Measurements from ENCODE around the gene GPS2.
A peak's percentile ranks its signal among the peaks of the same experiment; 100 is the strongest.
"Not testable (repeated sequence)": the region's sequence is repeated elsewhere in the genome, so short reads cannot be mapped to it uniquely, and the experiment has no call there.

GPS2 gene

GRCh38 chr17:7336240-7337175, 21.3 kb upstream of the GPS2 start, which contains the start of gene ACAP1:
Gene ACAP1, plus strand, starts transcription at chr17:7336529. Its CDS starts 206 bp downstream, at chr17:7336735.
- DNase-seq, result peak; percentile 80

DNA sequence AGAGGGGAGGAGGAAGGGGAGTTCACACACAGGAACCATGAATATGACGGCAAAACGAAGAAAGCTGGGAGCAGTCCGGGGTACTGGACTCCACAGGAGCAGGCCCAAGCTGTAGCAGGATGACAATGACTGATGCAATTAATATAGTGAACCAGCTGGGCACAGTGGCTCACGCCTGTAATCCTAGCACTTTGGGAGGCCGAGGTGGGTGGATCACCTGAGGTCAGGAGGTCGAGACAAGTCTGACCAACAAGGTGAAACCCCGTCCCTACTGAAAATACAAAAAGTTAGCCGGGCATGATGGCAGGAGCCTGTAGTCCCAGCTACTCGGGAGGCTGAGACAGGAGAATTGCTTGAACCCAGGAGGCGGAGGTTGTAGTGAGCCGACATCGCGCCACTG, 20.6 kb upstream of the GPS2 start:
- not testable (repeated sequence) for DNase-seq

DNA sequence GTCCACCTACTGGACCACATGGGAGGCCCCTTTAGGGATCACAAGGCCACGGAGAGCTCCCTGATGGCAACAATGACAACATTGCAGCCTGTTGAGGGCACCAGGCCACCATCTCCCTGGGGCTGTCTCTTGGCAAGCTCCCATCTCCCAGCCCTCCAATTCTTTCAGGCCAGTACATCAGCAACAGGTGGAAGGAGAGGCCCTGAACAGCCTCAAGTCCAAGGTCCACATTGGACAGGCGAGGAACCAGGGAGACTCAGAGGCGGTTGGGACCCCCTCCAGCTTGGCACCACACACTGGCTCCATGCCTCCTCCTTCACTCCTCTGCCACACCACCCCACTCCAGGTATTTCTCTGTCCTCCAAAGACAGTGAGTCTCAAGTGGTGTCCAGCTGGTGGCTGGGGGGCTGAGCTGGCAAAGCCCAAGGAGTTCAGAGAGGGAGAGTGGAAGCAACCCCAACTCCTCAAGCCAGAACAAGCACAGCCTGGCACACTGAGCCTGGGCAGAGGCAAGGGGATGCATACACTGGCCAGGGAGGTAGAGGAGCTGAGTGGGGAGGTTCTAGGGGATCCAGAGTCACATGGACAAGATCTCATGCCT, 19.9 kb upstream of the GPS2 start:
- no peak for DNase-seq

- not testable (repeated sequence) for DNase-seq
Measured at GRCh38 chr17:7332600-7333069, 17.5 kb upstream of the GPS2 start.

GRCh38 chr17:7332111-7332510, 17.0 kb upstream of the GPS2 start:
- DNase-seq, result no peak

DNA sequence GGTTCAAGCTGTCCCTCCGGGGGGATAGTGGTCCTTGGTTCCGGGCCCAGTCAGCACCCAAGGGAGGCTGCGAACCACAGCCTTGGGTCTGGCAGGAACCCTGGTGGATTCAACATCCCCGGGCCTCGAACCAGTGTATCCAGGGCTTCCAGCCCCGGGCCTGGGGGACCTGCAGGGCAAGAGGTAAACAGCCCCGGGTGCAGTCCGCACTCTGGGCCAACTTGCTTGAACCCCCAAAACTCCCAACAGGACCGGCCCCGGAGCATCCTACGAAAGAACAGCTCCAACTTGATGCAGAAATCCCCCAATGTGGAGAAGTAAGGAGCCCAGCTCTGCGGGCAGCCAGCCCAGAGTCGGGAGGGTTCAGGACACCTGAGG, 15.5 kb upstream of the GPS2 start:
- no peak for DNase-seq

- peak; percentile 79 for DNase-seq
Measured at GRCh38 chr17:7329997-7330637, 15.0 kb upstream of the GPS2 start.

DNA sequence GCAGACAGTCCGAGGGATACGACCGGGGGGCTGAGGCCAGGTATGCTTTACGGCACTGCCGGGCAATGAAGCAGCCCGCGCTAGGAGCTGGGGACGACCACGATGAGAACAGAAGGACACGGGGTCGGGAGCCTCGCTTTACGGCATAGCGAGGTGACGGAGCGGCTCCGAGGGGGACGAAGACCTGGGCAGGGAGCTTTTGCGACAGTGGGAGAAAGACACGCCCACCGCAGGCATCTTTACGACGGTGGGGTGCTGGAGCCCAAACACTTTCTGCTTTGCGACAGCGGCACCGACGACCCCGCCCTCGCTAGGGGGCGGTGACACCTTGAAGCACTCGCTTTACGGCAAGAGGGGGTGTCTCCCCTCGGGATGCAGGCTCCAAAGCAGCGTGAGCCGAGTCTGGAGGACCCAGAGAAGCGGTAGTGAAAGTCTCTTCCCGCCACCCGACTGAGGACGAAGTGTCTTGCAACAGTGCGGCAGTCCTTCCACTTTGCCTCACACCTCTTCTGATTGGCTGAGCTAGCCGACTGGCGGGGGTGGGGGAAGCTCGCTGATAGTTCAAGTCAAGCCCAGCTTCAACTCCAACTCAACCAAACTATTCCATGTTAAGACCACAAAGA, 14.3 kb upstream of the GPS2 start:
- peak; percentile 96 for DNase-seq

- peak; percentile 41 for DNase-seq
Measured at GRCh38 chr17:7328840-7329373, 13.7 kb upstream of the GPS2 start, which contains the start of gene NEURL4. Gene NEURL4, minus strand, starts transcription at chr17:7329335. Its CDS starts 23 bp downstream, at chr17:7329312.

DNA sequence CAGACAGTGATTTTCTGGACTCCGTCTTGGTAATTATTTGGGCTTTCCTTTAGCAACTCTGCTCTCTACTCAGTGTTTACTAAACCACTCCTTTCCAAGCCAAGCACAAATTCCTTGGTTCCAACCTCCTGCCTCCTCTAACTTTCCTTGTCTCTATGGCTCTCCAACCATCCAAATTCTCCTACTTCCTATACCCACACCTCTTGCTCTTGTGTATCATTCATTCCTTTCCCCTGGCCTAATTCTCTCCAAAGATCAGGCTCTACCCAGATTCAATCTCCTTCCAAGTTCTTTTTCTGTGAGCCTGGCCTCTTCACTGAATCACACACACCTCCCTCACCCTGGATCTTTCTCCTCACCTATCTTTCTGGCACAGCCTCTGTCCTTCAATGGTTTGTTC, 12.8 kb upstream of the GPS2 start:
- DNase-seq, result no peak

DNA sequence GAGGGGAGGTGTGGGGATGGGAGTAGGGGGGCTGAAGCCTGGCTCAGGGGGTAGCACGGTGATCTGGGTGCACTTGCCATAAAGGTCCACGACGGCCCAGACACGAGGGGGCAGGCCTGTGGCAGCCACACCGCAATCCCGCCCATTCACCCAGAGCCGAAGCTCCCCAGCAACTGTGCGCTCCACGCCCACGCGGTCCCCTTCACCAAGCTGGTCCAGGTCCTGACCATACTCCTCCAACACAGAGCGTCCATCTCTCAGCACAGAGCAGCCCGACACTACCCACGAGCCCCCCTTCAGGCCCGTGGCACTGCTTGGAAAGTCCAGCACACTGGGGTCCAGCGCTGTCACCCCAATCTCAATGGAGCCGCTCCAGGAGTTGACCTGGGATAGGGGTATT, 12.3 kb upstream of the GPS2 start:
- DNase-seq, result no peak

- no peak for DNase-seq
Measured at GRCh38 chr17:7327056-7327455, 11.9 kb upstream of the GPS2 start.

GRCh38 chr17:7326186-7326585, 11.0 kb upstream of the GPS2 start:
- DNase-seq, result no peak

DNA sequence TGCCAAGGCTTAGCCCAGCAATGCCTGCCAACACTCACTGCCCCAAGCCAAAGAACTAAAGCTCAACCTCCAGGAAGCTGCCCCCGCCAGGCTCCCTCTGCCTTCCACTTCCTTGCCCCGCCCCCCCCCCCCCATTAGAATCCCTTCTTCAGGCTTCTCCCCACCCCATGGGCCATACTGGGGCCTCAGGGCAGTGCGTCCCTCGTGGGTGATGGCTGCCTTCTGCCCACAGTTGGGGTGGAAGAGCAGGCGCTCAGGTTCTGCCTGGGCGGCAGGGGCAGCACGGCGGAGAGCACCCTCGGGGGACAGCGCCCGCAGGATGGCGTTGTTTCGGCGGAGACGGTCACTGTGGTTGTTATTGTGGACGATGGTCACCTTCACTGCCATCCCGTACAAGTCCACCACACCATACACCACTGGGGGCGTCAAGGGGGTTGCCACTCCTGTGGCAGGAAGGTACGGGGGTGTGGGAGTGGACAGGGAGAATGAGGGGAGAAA, 9.9 kb upstream of the GPS2 start:
- DNase-seq, result no peak

- DNase-seq, result no peak
Measured at GRCh38 chr17:7324438-7324779, 9.2 kb upstream of the GPS2 start.

DNA sequence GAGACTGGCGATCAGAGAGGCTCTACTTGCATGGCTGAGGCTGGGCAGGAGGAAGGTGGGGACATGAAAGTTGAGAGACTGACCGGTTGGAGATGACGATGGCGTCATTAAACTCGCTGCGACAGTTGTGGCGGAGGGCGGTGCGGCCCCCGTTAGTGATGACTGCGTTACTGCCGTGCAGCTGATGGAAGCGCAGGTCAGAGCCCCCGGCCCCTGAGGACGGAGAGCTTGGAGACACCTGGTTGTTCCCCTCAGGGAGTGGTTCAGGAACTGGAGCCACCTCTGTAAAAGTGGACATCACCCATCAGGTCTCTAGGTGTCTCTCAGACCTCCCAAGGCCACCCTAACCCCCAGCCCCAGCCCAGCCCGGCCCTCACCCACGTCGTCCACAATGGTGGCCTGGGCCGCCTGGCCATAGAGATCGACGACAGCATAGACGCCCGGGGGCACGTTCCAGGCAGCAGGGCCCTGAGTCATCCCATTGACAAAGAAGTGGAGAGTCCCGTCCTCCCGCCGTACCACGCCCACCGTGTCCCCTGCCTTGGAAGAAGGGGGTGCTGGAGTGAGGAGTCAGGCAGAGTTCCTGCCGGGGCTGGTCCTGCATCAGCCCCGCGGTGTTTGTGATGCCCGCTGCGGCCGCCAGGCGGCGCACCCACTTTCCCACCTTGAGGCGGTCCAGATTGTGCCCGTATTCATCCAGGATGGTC, 8.7 kb upstream of the GPS2 start:
- DNase-seq, result peak; percentile 42

DNA sequence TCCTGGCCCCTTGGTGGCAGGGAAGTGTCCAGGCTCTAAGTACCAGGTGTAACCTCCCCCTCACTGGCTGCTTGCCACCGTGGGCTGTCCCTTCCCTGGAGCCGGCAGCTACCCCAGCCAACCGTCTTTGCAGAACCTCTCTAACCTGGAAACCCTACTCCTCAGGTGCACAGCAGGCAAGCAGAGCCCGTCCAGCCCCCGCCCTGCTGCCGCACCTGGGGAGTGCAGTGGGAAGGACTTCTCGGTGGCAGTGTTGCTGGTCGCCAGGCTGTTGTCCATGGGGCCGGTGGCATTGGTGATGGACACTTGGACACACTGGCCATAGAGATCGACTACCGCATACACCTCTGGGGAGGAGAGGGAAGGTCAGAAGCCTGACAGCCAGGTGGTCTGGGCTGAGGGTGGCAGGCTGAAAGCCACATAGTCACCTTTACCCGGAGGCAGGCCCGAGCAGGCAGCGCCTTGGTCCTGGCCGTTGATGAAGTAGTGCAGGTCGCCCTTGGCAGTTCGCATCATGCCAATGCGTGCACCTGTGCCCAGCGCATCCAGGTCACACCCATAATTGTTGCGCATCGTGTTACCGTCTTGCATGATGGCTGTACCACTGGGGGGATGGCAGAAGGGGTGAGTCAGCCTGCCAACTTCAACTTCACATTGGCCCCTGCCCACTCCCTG, 7.5 kb upstream of the GPS2 start:
- DNase-seq, result no peak

DNA sequence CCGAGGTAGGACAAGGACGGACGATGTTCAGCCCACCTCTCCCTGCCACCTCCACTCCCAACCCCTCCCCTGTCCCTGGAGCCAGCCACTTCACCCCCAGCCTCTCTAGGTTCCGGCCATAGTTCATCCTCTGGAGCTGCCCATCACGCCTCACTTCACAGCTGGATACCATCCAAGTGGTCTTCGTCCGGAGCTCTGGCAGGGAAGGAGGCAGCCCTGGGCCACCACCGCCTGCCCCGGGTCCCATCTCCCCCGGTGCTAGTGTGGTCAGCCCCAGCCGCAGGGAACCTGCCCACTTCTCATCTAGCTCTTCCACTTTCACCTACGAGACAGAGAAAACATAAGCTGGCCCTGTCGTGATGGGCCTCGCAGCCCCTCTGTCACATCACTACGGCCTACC, 6.3 kb upstream of the GPS2 start:
- no peak for DNase-seq

GRCh38 chr17:7318121-7318860, 3.1 kb upstream of the GPS2 start:
- DNase-seq, result no peak

GRCh38 chr17:7317161-7317803, 2.1 kb upstream of the GPS2 start:
- DNase-seq, result no peak
